H1 (cell line): Measurements from ENCODE around the gene ASCC3. TPM values are rescaled to one million over a fixed set of nuclear protein-coding genes. Genes with fewer than 3 reads are reported as not detected.

Experiments
- CTCF ChIA-PET: fragments of 300-600 bp; sonication (Branson Sonifier 250); formaldehyde crosslinking; loops from one replicate; lab custom pipeline; 2021; ENCODE audit not compliant: partially characterized antibody; lab: Charles Lee
- POLR2A ChIA-PET: fragments of 300-600 bp; sonication (Branson Sonifier 250); formaldehyde crosslinking; loops from one replicate; lab custom pipeline; 2021; ENCODE audit warnings: inconsistent platforms; ENCODE audit not compliant: partially characterized antibody; lab: Charles Lee
- DNase-seq, 2 experiments: peaks; one replicate each; pipeline versions ENCODE4 v3.0.0 to v3.0.0-alpha.2; 2010 to 2022; ENCODE audit warnings: low spot score in 2 of 2, low read depth in 1 of 2, mixed read lengths in 1 of 2
- FAIRE-seq: peaks from 2 replicates; lab custom pipeline; 2011; peaks lifted over from hg19 to GRCh38; lab: Jason Lieb, UNC
- H2AFZ ChIP-seq: 2 replicates; pipeline ENCODE4 v1.8.1; 2012; ENCODE audit warnings: low read length, inconsistent platforms
- H2AK5ac ChIP-seq: 2 replicates; pipeline ENCODE4 v1.6.1; 2013; ENCODE audit warnings: low read depth, low read length
- H2BK120ac ChIP-seq: replicated peaks from 2 replicates; pipeline ENCODE3; 2013; ENCODE audit warnings: low read depth, low read length, inconsistent platforms
- H2BK12ac ChIP-seq: 2 replicates; pipeline ENCODE4 v1.6.1; 2013; ENCODE audit warnings: low read depth, low read length
- H2BK15ac ChIP-seq: 2 replicates; pipeline ENCODE4 v1.6.1; 2013; ENCODE audit warnings: low read length
- H2BK20ac ChIP-seq: 2 replicates; pipeline ENCODE4 v1.6.1; 2013; ENCODE audit warnings: low read length
- H2BK5ac ChIP-seq: 2 replicates; pipeline ENCODE4 v1.6.1; 2013; ENCODE audit warnings: low read depth, low read length
- H3K14ac ChIP-seq: 2 replicates; pipeline ENCODE4 v1.6.1; 2013; ENCODE audit warnings: inconsistent platforms; ENCODE audit not compliant: insufficient read length
- H3K18ac ChIP-seq: 2 replicates; pipeline ENCODE4 v1.6.1; 2013; ENCODE audit warnings: low read length; ENCODE audit errors: extremely low read depth
- H3K23ac ChIP-seq: 2 replicates; pipeline ENCODE4 v1.6.1; 2013; ENCODE audit warnings: inconsistent platforms; ENCODE audit not compliant: insufficient read length
- H3K23me2 ChIP-seq: 2 replicates; pipeline ENCODE4 v1.6.1; 2013; ENCODE audit warnings: low read depth, low read length
- H3K27ac ChIP-seq: 2 replicates; pipeline ENCODE4 v1.6.1; 2011; ENCODE audit warnings: low read depth, low read length, inconsistent platforms
- H3K27me3 ChIP-seq, 4 experiments: replicated peaks in 1 of 4; 1 replicate in 1 of 4; 2 replicates in 3 of 4; pipeline versions ENCODE4 v1.6.1 to v1.8.1; 2011 to 2013; ENCODE audit warnings: low read length in 3 of 4, mild to moderate bottlenecking in 3 of 4, inconsistent platforms in 2 of 4, mixed read lengths in 2 of 4, moderate library complexity in 1 of 4; ENCODE audit not compliant: control insufficient read depth in 3 of 4, insufficient read depth in 3 of 4; ENCODE audit errors: extremely low read depth in 1 of 4
- H3K36me3 ChIP-seq, 4 experiments: 2 replicates each; pipeline versions ENCODE4 v1.6.1 to v1.8.1; 2011 to 2013; ENCODE audit warnings: mild to moderate bottlenecking in 4 of 4, low read length in 3 of 4, moderate library complexity in 2 of 4, control low read depth in 1 of 4, inconsistent platforms in 1 of 4; ENCODE audit not compliant: insufficient read depth in 4 of 4, control insufficient read depth in 2 of 4
- H3K4ac ChIP-seq: replicated peaks from 2 replicates; pipeline ENCODE3; 2013; ENCODE audit warnings: low read length, low read depth, mixed read lengths, inconsistent platforms; ENCODE audit not compliant: insufficient read length
- H3K4me1 ChIP-seq, 4 experiments: replicated peaks in 1 of 4; 1 replicate in 1 of 4; 2 replicates in 3 of 4; pipeline versions ENCODE4 v1.6.1 to v1.8.1; 2011 to 2013; ENCODE audit warnings: low read length in 3 of 4, inconsistent platforms in 2 of 4, mixed read lengths in 1 of 4; ENCODE audit not compliant: insufficient read depth in 4 of 4, control insufficient read depth in 3 of 4
- H3K4me2 ChIP-seq, 2 experiments: 2 replicates each; pipeline versions ENCODE4 v1.6.1 to v1.8.1; 2011 to 2013; ENCODE audit warnings: low read depth in 2 of 2, low read length in 2 of 2, control low read depth in 1 of 2, inconsistent platforms in 1 of 2, mild to moderate bottlenecking in 1 of 2; ENCODE audit not compliant: insufficient read depth in 1 of 2
- H3K4me3 ChIP-seq, 4 experiments: fragments of 200-600, 300-600 bp in 1 of 4; sonication (generic), shearing (Covaris generic), sonication (Bioruptor Twin) in 1 of 4; 2 replicates each; pipeline versions ENCODE4 v1.5.1 to v1.8.1; 2011 to 2016; ENCODE audit warnings: low read length in 4 of 4, low read depth in 3 of 4, control low read depth in 2 of 4, inconsistent platforms in 2 of 4, mild to moderate bottlenecking in 2 of 4, mixed read lengths in 1 of 4, moderate library complexity in 1 of 4; ENCODE audit not compliant: insufficient read depth in 2 of 4; ENCODE audit errors: extremely low read depth in 1 of 4
- H3K56ac ChIP-seq: replicated peaks from 2 replicates; pipeline ENCODE3; 2013; ENCODE audit warnings: low read depth, mild to moderate bottlenecking, mixed read lengths, low read length, inconsistent platforms; ENCODE audit not compliant: insufficient read length
- H3K79me1 ChIP-seq: 2 replicates; pipeline ENCODE4 v1.6.1; 2013; ENCODE audit warnings: low read depth, low read length, control low read depth
- H3K79me2 ChIP-seq, 2 experiments: 2 replicates each; pipeline versions ENCODE4 v1.6.1 to v1.8.1; 2012 to 2013; ENCODE audit warnings: low read length in 2 of 2, mild to moderate bottlenecking in 2 of 2, inconsistent platforms in 1 of 2; ENCODE audit not compliant: insufficient read depth in 2 of 2, control insufficient read depth in 1 of 2
- H3K9ac ChIP-seq, 4 experiments: replicated peaks in 1 of 4; 1 replicate in 1 of 4; 2 replicates in 3 of 4; pipeline versions ENCODE4 v1.6.1 to v1.8.1; 2011 to 2013; ENCODE audit warnings: low read depth in 3 of 4, low read length in 3 of 4, control low read depth in 2 of 4, mild to moderate bottlenecking in 2 of 4, moderate library complexity in 2 of 4, inconsistent platforms in 1 of 4; ENCODE audit errors: extremely low read depth in 1 of 4
- H3K9me3 ChIP-seq, 2 experiments: 2 replicates each; pipeline versions ENCODE4 v1.6.1 to v1.8.1; 2012 to 2013; ENCODE audit warnings: mild to moderate bottlenecking in 2 of 2, moderate library complexity in 2 of 2, control low read depth in 1 of 2, inconsistent platforms in 1 of 2, low read depth in 1 of 2, low read length in 1 of 2, mixed read lengths in 1 of 2; ENCODE audit not compliant: insufficient read depth in 2 of 2
- H4K20me1 ChIP-seq, 2 experiments: replicated peaks in 1 of 2; 2 replicates each; pipeline versions ENCODE3 to v1.8.1; 2011 to 2013; ENCODE audit warnings: inconsistent platforms in 2 of 2, low read length in 2 of 2, mild to moderate bottlenecking in 1 of 2; ENCODE audit not compliant: insufficient read depth in 2 of 2, control insufficient read depth in 1 of 2
- H4K5ac ChIP-seq: 2 replicates; pipeline ENCODE4 v1.6.1; 2013; ENCODE audit warnings: low read length, low read depth, mixed read lengths, inconsistent platforms; ENCODE audit not compliant: insufficient read length
- H4K8ac ChIP-seq: 2 replicates; pipeline ENCODE4 v1.8.0; 2013; ENCODE audit warnings: mild to moderate bottlenecking, moderate library complexity, low read length, inconsistent platforms; ENCODE audit not compliant: insufficient read depth; ENCODE audit errors: extremely low read depth
- H4K91ac ChIP-seq: replicated peaks from 2 replicates; pipeline ENCODE3; 2013; ENCODE audit warnings: low read length, mixed read lengths, inconsistent platforms; ENCODE audit not compliant: insufficient read length
- JUN ChIP-seq: IDR thresholded peaks from 2 replicates; pipeline ENCODE4 v1.6.1; 2011; ENCODE audit warnings: low read depth, mild to moderate bottlenecking, improper control_type of control experiment, low read length
- JUND ChIP-seq: IDR thresholded peaks from 2 replicates; pipeline ENCODE4 v1.6.1; 2011; ENCODE audit warnings: mild to moderate bottlenecking, improper control_type of control experiment, low read length
- RAD21 ChIP-seq, 2 experiments: IDR thresholded peaks in 1 of 2; conservative IDR thresholded peaks in 1 of 2; 2 replicates each; pipeline ENCODE4 v1.6.1; 2011; ENCODE audit warnings: low read depth in 2 of 2, low read length in 2 of 2, improper control_type of control experiment in 1 of 2, inconsistent platforms in 1 of 2, mild to moderate bottlenecking in 1 of 2, moderate library complexity in 1 of 2
- SP4 ChIP-seq: IDR thresholded peaks from 2 replicates; pipeline ENCODE4 v1.6.1; 2012; ENCODE audit warnings: low read length, inconsistent platforms
- TAF7 ChIP-seq: optimal IDR thresholded peaks from 2 replicates; pipeline ENCODE3; 2011; ENCODE audit warnings: low read depth, mild to moderate bottlenecking, inconsistent platforms, low read length, moderate library complexity, borderline replicate concordance
- TCF12 ChIP-seq: IDR thresholded peaks from 2 replicates; pipeline ENCODE4 v1.6.1; 2011; ENCODE audit warnings: low read depth, mild to moderate bottlenecking, low read length
- WGBS, 2 experiments: shearing (Covaris generic) in 1 of 2; methylation state at CpG; one replicate each; pipeline versions ENCODE4 v1.1.6 to v1.1.7; 2013 to 2015; ENCODE audit warnings: low lambda C conversion rate in 2 of 2, mixed read lengths in 2 of 2, inconsistent platforms in 1 of 2, low coverage in 1 of 2, missing lambda C conversion rate in 1 of 2; ENCODE audit not compliant: insufficient replicate concordance in 2 of 2, insufficient coverage in 1 of 2, insufficient read length in 1 of 2; ENCODE audit errors: extremely low coverage in 1 of 2, missing lambda C conversion rate in 1 of 2; 5-methylcytosine and 5-hydroxymethylcytosine counted together
- polyA plus RNA-seq, 7 experiments: library from polyadenylated mRNA; depleted of rRNA in 3 of 7; stranded (reverse) in 5 of 7; unstranded in 2 of 7; fragments of >200 nt in 5 of 7; fragments of 200-250 nt in 2 of 7; gene quantifications; 1 replicate in 5 of 7; 2 replicates in 1 of 7; 4 replicates in 1 of 7; pipeline versions ENCODE4 v1.2.1 to v1.2.3, GENCODE V29; 2011 to 2013; ENCODE audit warnings: missing spikeins in 2 of 7, mixed read lengths in 2 of 7
- total RNA-seq: library from RNA; stranded (reverse); fragmentation: NEBNext Ultra II Directional; extraction: Animal tissue kit (Norgen Biotek cat#: 25700); gene quantifications from 2 replicates; pipeline ENCODE4 v1.2.1, GENCODE V29; 2021

The ASCC3 gene
- total and polyA plus RNA-seq, 2 of the 8 experiments (the other 6 are each of a cell fraction or from before 2014, with no cell fraction given), result 37.5 to 77.8 TPM

- no peaks in the 10 kb centered on the region for H3K79me1 ChIP-seq
- WGBS, 2 experiments, result 98% methylated on average over 4 of the region's 4 CpGs; no CpG with 5 or more reads in 1 of the 2 experiments
- H3K36me3 ChIP-seq, result no peaks in the 10 kb centered on the region; a peak in 2 of 8 replicates
- H2BK12ac ChIP-seq, result no peak overlapping the region
- H3K14ac ChIP-seq, result no peak overlapping the region
- H3K79me2 ChIP-seq, result no peaks in the 10 kb centered on the region
- no peak overlapping the region for H2AFZ ChIP-seq
- DNase-seq (no peak), FAIRE-seq (no peak)
- no peak overlapping the region for H3K4me3 ChIP-seq
- H2BK5ac ChIP-seq, result no peak overlapping the region
- H2BK120ac ChIP-seq, result no peak overlapping the region
- peaks cover 0 to 1% (median 0%) of the 10 kb centered on the region in 4 experiments; a peak in 4 of 7 replicates for H3K4me1 ChIP-seq
- no peaks in the 10 kb centered on the region for H3K27me3 ChIP-seq
- no peak overlapping the region for H4K91ac ChIP-seq
- H3K4ac ChIP-seq, result no peak overlapping the region
- no peak overlapping the region for H3K27ac ChIP-seq
- POLR2A ChIA-PET, result no interaction called here
- no peak overlapping the region for H2AK5ac ChIP-seq
- no peak overlapping the region for H2BK15ac ChIP-seq
- no peak overlapping the region for H3K18ac ChIP-seq
- no peak overlapping the region for H4K8ac ChIP-seq
- no peaks in the 10 kb centered on the region for H4K20me1 ChIP-seq
- H3K56ac ChIP-seq, result no peak overlapping the region
- H3K9ac ChIP-seq, result no peak overlapping the region
- peaks cover 12 to 16% of the 10 kb centered on the region in 2 experiments; a peak in 3 of 4 replicates for H3K9me3 ChIP-seq
- no peak overlapping the region for H4K5ac ChIP-seq
- TF ChIP-seq SP4 (no peak), JUND (no peak), TAF7 (no peak), RAD21 (IDR thresholded peaks at IDR 0.05 in 1 of 2, conservative IDR thresholded peaks at IDR 0.05 in 1 of 2; ENCODE audit: low read depth in 2 of 2, low read length in 2 of 2) (no peak), TCF12 (no peak), JUN (no peak)
- H2BK20ac ChIP-seq, result no peak overlapping the region
- CTCF ChIA-PET, result no interaction called here
- no peak overlapping the region for H3K23ac ChIP-seq
- H3K23me2 ChIP-seq, result no peaks in the 10 kb centered on the region
- no peak overlapping the region for H3K4me2 ChIP-seq
Measured at GRCh38 chr6:100897671-100898070, 16.5 kb upstream of the ASCC3 start.
